B cell (primary cell): ENCODE measurements around the gene RUFY2. TPM values are rescaled to one million over a fixed set of nuclear protein-coding genes. Genes with fewer than 3 reads are reported as not detected.
"Not testable (repeated sequence)": the region's sequence is repeated elsewhere in the genome, so short reads cannot be mapped to it uniquely, and the experiment has no call there.

Experiments
- ATAC-seq: fragments of 200-7000 bp; cut with Tn5 transposase; one replicate; pipeline ENCODE4 v1.10.0; 2021; ENCODE audit warnings: low read depth, mild to moderate bottlenecking, moderate number of reproducible peaks, moderate library complexity
- CTCF ChIA-PET: fragments of 350-600 bp; sonication (Branson Sonifier 250); formaldehyde crosslinking; loops from one replicate; lab custom pipeline; 2021; ENCODE audit warnings: antibody characterized with exemption, inconsistent platforms; lab: Charles Lee
- POLR2A ChIA-PET: fragments of 350-600 bp; sonication (Branson Sonifier 250); formaldehyde crosslinking; loops from one replicate; lab custom pipeline; 2021; ENCODE audit warnings: antibody characterized with exemption; lab: Charles Lee
- DNase-seq: peaks from one replicate; pipeline ENCODE4 v3.0.0; 2013
- H2AFZ ChIP-seq: 2 replicates; pipeline ENCODE4 v1.6.1; 2012; ENCODE audit warnings: mild to moderate bottlenecking, low read depth, low read length; ENCODE audit not compliant: insufficient read depth, poor library complexity, severe bottlenecking
- H3K27ac ChIP-seq, 2 donors: 1 replicate in 1 of 2; 2 replicates in 1 of 2; pipeline ENCODE4 v1.5.1; 2012 to 2013; ENCODE audit warnings: low read length in 2 of 2, mild to moderate bottlenecking in 2 of 2, moderate library complexity in 1 of 2
- H3K27me3 ChIP-seq, 4 experiments: fragments of 200-600 bp in 1 of 4; sonication (generic) in 1 of 4; replicated peaks in 1 of 4; 1 replicate in 2 of 4; 2 replicates in 2 of 4; pipeline versions ENCODE4 v1.6.1 to v1.7.0; 2013 to 2016; ENCODE audit warnings: low read length in 3 of 4, mild to moderate bottlenecking in 2 of 4, mixed read lengths in 1 of 4, moderate library complexity in 1 of 4; ENCODE audit not compliant: insufficient read depth in 4 of 4, control insufficient read depth in 3 of 4; ENCODE audit errors: control extremely low read depth in 1 of 4
- H3K36me3 ChIP-seq, 2 experiments: replicated peaks in 1 of 2; 1 replicate in 1 of 2; 2 replicates in 1 of 2; pipeline versions ENCODE4 v1.6.1 to v1.7.1; 2013; ENCODE audit warnings: low read length in 1 of 2; ENCODE audit not compliant: insufficient read depth in 2 of 2, control insufficient read depth in 1 of 2; ENCODE audit errors: control extremely low read depth in 1 of 2, extremely low read depth in 1 of 2
- H3K4me1 ChIP-seq, 2 donors: fragments of 200-600 bp in 1 of 2; sonication (generic) in 1 of 2; 1 replicate in 1 of 2; 2 replicates in 1 of 2; pipeline versions ENCODE4 v1.5.1 to v1.6.1; 2013 to 2017; ENCODE audit warnings: low read length in 2 of 2; ENCODE audit not compliant: control insufficient read depth in 2 of 2, insufficient read depth in 2 of 2
- H3K4me2 ChIP-seq: replicated peaks from 2 replicates; pipeline ENCODE3; 2012; ENCODE audit warnings: mild to moderate bottlenecking, low read depth, low read length; ENCODE audit not compliant: poor library complexity, severe bottlenecking
- H3K4me3 ChIP-seq, 5 experiments: fragments of 200-600 bp in 1 of 5; sonication (generic) in 1 of 5; 1 replicate in 3 of 5; 2 replicates in 2 of 5; pipeline versions ENCODE4 v1.5.1 to v1.7.0; 2011 to 2016; ENCODE audit warnings: low read length in 4 of 5, mild to moderate bottlenecking in 4 of 5, low read depth in 2 of 5, control low read depth in 1 of 5, moderate library complexity in 1 of 5; ENCODE audit not compliant: insufficient read depth in 1 of 5; ENCODE audit errors: control extremely low read depth in 1 of 5, extremely low read depth in 1 of 5
- H3K79me2 ChIP-seq: fragments of 200-600 bp; sonication (generic); one replicate; pipeline ENCODE4 v1.6.0; 2016; ENCODE audit warnings: low read length; ENCODE audit not compliant: control insufficient read depth, insufficient read depth
- H3K9ac ChIP-seq: fragments of 200-600 bp; sonication (generic); 2 replicates; pipeline ENCODE4 v1.6.1; 2017; ENCODE audit warnings: mild to moderate bottlenecking, low read length, moderate library complexity
- H3K9me3 ChIP-seq, 3 donors: one replicate each; pipeline versions ENCODE4 v1.6.1 to v1.7.1; 2013; ENCODE audit warnings: low read length in 2 of 3; ENCODE audit not compliant: control insufficient read depth in 2 of 3, insufficient read depth in 1 of 3; ENCODE audit errors: control extremely low read depth in 1 of 3
- H4K20me1 ChIP-seq: 2 replicates; pipeline ENCODE4 v1.6.0; 2012; ENCODE audit warnings: mild to moderate bottlenecking, low read length; ENCODE audit not compliant: insufficient read depth, control insufficient read depth, poor library complexity, severe bottlenecking
- H3K27ac Mint-ChIP-seq: one replicate; pipeline ENCODE4 v1.8.0; 2021; ENCODE audit warnings: mixed read lengths
- H3K27me3 Mint-ChIP-seq: one replicate; pipeline ENCODE4 v1.8.0; 2021; ENCODE audit warnings: mixed read lengths
- H3K4me1 Mint-ChIP-seq: one replicate; pipeline ENCODE4 v1.8.0; 2021; ENCODE audit warnings: mixed read lengths
- H3K4me3 Mint-ChIP-seq: one replicate; pipeline ENCODE4 v1.8.0; 2021; ENCODE audit warnings: mixed read lengths
- H3K9me3 Mint-ChIP-seq: one replicate; pipeline ENCODE4 v1.8.0; 2022; ENCODE audit warnings: mixed read lengths; ENCODE audit not compliant: insufficient read depth
- EZH2 ChIP-seq: IDR thresholded peaks from 2 replicates; pipeline ENCODE4 v1.6.1; 2012; ENCODE audit warnings: borderline replicate concordance, low read depth, mild to moderate bottlenecking, moderate library complexity, low read length; ENCODE audit not compliant: insufficient read depth, poor library complexity, severe bottlenecking
- WGBS: methylation state at CpG from one replicate; pipeline ENCODE4 v1.1.5; 2013; ENCODE audit warnings: missing lambda C conversion rate; ENCODE audit not compliant: insufficient coverage; 5-methylcytosine and 5-hydroxymethylcytosine counted together
- intact Hi-C: fragments of 100-400 bp; cut with micrococcal nuclease; formaldehyde crosslinking; loops from one replicate; pipeline ENCODE4 v1.10.0; 2022
- polyA plus RNA-seq: library from polyadenylated mRNA; depleted of rRNA; stranded (reverse); fragments of >200 nt; gene quantifications from 2 replicates; pipeline ENCODE4 v1.2.3, GENCODE V29; 2012
- total RNA-seq, 2 donors: library from RNA; stranded (reverse); fragments of 120-200 nt in 1 of 2; gene quantifications; 1 replicate in 1 of 2; 2 replicates in 1 of 2; pipeline versions ENCODE4 v1.2.3 to v1.2.4, GENCODE V29; 2013 to 2022
- TF ChIP-seq, protein P1 (sequence below): fragments of 200-600 bp; IDR thresholded peaks from one replicate; pipeline ENCODE4 v1.8.0; 2022; ENCODE audit warnings: antibody characterized with exemption, mild to moderate bottlenecking

RUFY2 gene
- total and polyA plus RNA-seq, 2 donors (not counting 1 experiment from before 2014, with no cell fraction given): 5.8 to 38.7 TPM

DNA sequence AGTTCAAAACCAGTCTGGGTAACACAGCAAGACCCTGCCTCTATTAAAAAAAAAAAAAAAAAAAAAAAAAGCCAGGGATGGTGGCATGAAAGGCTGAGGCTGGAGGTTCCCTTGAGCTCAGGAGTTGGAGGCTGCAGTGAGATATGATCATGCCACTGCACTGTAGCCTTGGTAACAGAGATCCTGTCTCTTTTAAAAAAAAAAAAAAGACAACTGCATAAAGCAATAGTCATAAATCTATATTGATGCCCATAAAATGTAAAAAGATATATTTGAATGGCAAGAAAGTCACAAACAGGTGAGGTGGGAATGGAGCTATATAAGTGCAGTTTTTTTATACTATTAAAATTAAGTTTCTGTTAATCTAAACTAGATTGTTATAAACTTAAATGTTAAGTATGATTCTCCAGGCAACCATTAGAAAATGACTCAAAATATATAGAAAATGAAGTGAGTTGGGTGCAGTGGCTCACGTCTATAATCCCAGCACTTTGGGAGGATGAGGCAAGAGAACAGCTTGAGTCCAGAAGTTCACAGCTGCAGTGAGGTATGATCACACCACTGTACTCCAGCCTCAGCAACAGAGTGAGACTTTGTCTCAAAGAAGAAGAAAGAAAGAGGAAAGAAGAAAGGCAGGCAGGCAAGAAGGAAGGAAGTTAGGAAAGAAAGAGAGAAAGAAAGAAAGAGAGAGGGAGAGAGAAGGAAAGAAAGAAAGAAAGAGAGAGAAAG is 88.6 kb downstream of the RUFY2 start:
- no CpG with 5 or more reads among the region's 1 CpG for WGBS
- no peaks in the 10 kb centered on the region for H3K27me3 Mint-ChIP-seq
- Histone ChIP-seq H3K9ac (no peak overlapping the region), H3K36me3 (no peaks in the 10 kb centered on the region), H3K4me2 (no peak overlapping the region), H3K4me3 (no peak overlapping the region), H3K9me3 (peaks cover 4 to 19% (median 17%) of the 10 kb centered on the region in 3 donors), H3K4me1 (no peaks in the 10 kb centered on the region), H3K27ac (no peak overlapping the region), H3K79me2 (no peaks in the 10 kb centered on the region), H3K27me3 (peaks cover 0 to 2% (median 0%) of the 10 kb centered on the region in 4 experiments), H2AFZ (no peak overlapping the region), H4K20me1 (no peaks in the 10 kb centered on the region)
- H3K4me1 Mint-ChIP-seq: peaks cover 2% of the 10 kb centered on the region
- H3K4me3 Mint-ChIP-seq: no peak overlapping the region
- POLR2A ChIA-PET: no interaction called here
- TF ChIP-seq EZH2: no peak
- TF ChIP-seq, protein P1, sequence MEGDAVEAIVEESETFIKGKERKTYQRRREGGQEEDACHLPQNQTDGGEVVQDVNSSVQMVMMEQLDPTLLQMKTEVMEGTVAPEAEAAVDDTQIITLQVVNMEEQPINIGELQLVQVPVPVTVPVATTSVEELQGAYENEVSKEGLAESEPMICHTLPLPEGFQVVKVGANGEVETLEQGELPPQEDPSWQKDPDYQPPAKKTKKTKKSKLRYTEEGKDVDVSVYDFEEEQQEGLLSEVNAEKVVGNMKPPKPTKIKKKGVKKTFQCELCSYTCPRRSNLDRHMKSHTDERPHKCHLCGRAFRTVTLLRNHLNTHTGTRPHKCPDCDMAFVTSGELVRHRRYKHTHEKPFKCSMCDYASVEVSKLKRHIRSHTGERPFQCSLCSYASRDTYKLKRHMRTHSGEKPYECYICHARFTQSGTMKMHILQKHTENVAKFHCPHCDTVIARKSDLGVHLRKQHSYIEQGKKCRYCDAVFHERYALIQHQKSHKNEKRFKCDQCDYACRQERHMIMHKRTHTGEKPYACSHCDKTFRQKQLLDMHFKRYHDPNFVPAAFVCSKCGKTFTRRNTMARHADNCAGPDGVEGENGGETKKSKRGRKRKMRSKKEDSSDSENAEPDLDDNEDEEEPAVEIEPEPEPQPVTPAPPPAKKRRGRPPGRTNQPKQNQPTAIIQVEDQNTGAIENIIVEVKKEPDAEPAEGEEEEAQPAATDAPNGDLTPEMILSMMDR: no peak
- DNase-seq (no peak), ATAC-seq (no peak)
- H3K9me3 Mint-ChIP-seq: peaks cover 7% of the 10 kb centered on the region
- no peak overlapping the region for H3K27ac Mint-ChIP-seq
- CTCF ChIA-PET: interaction anchor here (1.2 kb wide), 1 partner anchor 17 kb away, joined by 5 read pairs; no protein-coding TSS in a partner anchor
- intact Hi-C loops: no loop called here

DNA sequence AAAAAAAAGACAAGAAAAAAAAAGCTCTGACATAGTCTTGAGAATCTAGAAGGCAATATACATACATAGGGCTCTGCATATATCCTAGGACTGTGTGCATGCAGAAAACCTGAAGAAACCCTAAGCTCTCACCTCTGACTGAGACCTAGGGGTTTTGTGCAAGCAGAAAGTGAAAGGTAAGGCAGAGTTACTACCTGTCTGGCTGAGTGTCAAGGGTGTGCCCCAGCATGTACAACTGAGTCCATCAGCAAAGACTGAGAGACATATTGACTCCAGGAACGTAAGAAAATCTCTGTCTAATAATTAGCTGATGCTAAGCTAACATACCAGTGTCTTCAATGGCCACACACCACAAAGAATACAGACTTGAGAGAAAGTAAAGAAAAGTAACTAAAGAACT is 91.5 kb downstream of the RUFY2 start:
- Mint-ChIP-seq H3K27ac (no peak overlapping the region), H3K4me3 (no peak overlapping the region), H3K4me1 (peaks cover 2% of the 10 kb centered on the region), H3K9me3 (peaks cover 7% of the 10 kb centered on the region), H3K27me3 (no peaks in the 10 kb centered on the region)
- H3K79me2 ChIP-seq: no peaks in the 10 kb centered on the region
- no peak overlapping the region for H3K4me2 ChIP-seq
- ATAC-seq (no peak), DNase-seq (no peak)
- intact Hi-C loops: no loop called here
- ChIA-PET POLR2A (no interaction called here), CTCF (interaction anchor here (5.2 kb wide), 1 partner anchor 14 kb away, joined by 34 read pairs; no protein-coding TSS in a partner anchor)
- TF ChIP-seq EZH2: no peak
- TF ChIP-seq, protein P1: no peak
- H3K36me3 ChIP-seq: no peaks in the 10 kb centered on the region
- H3K27ac ChIP-seq: no peak overlapping the region
- H3K27me3 ChIP-seq: peaks cover 0 to 2% (median 0%) of the 10 kb centered on the region in 4 experiments
- H3K4me1 ChIP-seq: no peaks in the 10 kb centered on the region
- peaks cover 4 to 19% (median 17%) of the 10 kb centered on the region in 3 donors for H3K9me3 ChIP-seq
- H2AFZ ChIP-seq: no peak overlapping the region
- H3K4me3 ChIP-seq: no peak overlapping the region
- no peaks in the 10 kb centered on the region for H4K20me1 ChIP-seq
- no peak overlapping the region for H3K9ac ChIP-seq
- 80% methylated on average over 1 of the region's 1 CpG for WGBS

DNA sequence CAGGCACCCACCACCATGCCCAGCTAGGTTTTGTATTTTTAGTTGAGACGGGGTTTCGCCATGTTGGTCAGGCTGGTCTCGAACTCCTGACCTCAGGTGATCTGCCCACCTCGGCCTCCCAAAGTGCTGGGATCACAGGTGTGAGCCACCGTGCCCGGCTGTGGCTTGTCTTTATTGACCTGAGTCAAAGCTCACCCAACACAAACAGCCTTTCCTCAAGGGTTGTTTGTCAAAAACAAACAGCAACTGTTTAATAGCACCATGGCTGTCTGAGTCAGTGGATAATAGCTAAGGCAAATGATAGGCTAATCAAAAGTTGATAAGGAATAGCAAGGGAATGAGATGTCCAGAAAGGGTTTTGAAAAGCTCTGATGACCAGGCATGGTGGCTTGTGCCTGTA is 92.1 kb downstream of the RUFY2 start:
- intact Hi-C loops: not testable (repeated sequence)
- WGBS: 95% methylated on average over 6 of the region's 6 CpGs

More for the DNA sequence above, 92.1 kb downstream of the RUFY2 start:
- H3K27ac ChIP-seq, H3K9me3 Mint-ChIP-seq, POLR2A ChIA-PET, H3K27me3 Mint-ChIP-seq, H3K4me1 Mint-ChIP-seq, H3K4me3 ChIP-seq, H3K4me3 Mint-ChIP-seq, H3K27ac Mint-ChIP-seq, H3K9ac ChIP-seq, DNase-seq, H4K20me1 ChIP-seq, H3K36me3 ChIP-seq, H3K27me3 ChIP-seq, H3K79me2 ChIP-seq, ATAC-seq, H3K4me2 ChIP-seq, H3K4me1 ChIP-seq, H2AFZ ChIP-seq: not testable (repeated sequence)
- CTCF ChIA-PET: interaction anchor here (1.2 to 5.2 kb wide), 2 partner anchors 13 to 102 kb away, joined by 3 to 34 read pairs; no protein-coding TSS in a partner anchor
- peaks cover 4 to 19% (median 17%) of the 10 kb centered on the region in 3 donors for H3K9me3 ChIP-seq
